IPS-20b (cell line): Measurements from ENCODE around the gene DOCK11.
"Not testable (repeated sequence)": the region's sequence is repeated elsewhere in the genome, so short reads cannot be mapped to it uniquely, and the experiment has no call there.

Experiments used
- H3K27ac ChIP-seq: one replicate; pipeline ENCODE4 v1.5.1; 2013; ENCODE audit warnings: low read length
- H3K27me3 ChIP-seq: 2 replicates; pipeline ENCODE4 v1.6.1; 2013; ENCODE audit warnings: mild to moderate bottlenecking, low read length, inconsistent platforms; ENCODE audit not compliant: insufficient read depth
- H3K36me3 ChIP-seq: 2 replicates; pipeline ENCODE4 v1.6.1; 2013; ENCODE audit warnings: low read depth, mild to moderate bottlenecking, inconsistent platforms, low read length, moderate library complexity; ENCODE audit not compliant: insufficient read depth
- H3K4me1 ChIP-seq: 2 replicates; pipeline ENCODE4 v1.6.1; 2013; ENCODE audit warnings: mild to moderate bottlenecking, control low read depth, inconsistent platforms, low read length, moderate library complexity; ENCODE audit not compliant: insufficient read depth
- H3K4me3 ChIP-seq: 2 replicates; pipeline ENCODE4 v1.5.1; 2013; ENCODE audit warnings: mild to moderate bottlenecking, low read length, inconsistent platforms
- H3K9ac ChIP-seq: 2 replicates; pipeline ENCODE4 v1.6.1; 2013; ENCODE audit warnings: low read depth, mild to moderate bottlenecking, inconsistent platforms, low read length, moderate library complexity
- H3K9me3 ChIP-seq: 2 replicates; pipeline ENCODE4 v1.6.1; 2013; ENCODE audit warnings: mild to moderate bottlenecking, low read depth, low read length, inconsistent platforms; ENCODE audit not compliant: insufficient read depth

Gene DOCK11

GRCh38 chrX:118720058-118720707 lies 224.6 kb downstream of the DOCK11 start:
- Histone ChIP-seq H3K9ac (no peak overlapping the region), H3K27me3 (no peaks in the 10 kb centered on the region), H3K9me3 (no peaks in the 10 kb centered on the region), H3K4me3 (no peak overlapping the region), H3K36me3 (no peaks in the 10 kb centered on the region), H3K27ac (no peak overlapping the region), H3K4me1 (no peaks in the 10 kb centered on the region)

- Histone ChIP-seq H3K36me3 (no peaks in the 10 kb centered on the region), H3K9me3 (no peaks in the 10 kb centered on the region), H3K27me3 (peaks cover 7% of the 10 kb centered on the region), H3K27ac (no peak overlapping the region), H3K4me3 (no peak overlapping the region), H3K4me1 (no peaks in the 10 kb centered on the region), H3K9ac (no peak overlapping the region)
Observed at GRCh38 chrX:118723376-118723775, 227.8 kb downstream of the DOCK11 start.

- H3K4me3 ChIP-seq, result no peak overlapping the region
- H3K4me1 ChIP-seq, result no peaks in the 10 kb centered on the region
- H3K9me3 ChIP-seq, result no peaks in the 10 kb centered on the region
- no peak overlapping the region for H3K9ac ChIP-seq
- H3K36me3 ChIP-seq, result no peaks in the 10 kb centered on the region
- no peak overlapping the region for H3K27ac ChIP-seq
- peaks cover 17% of the 10 kb centered on the region for H3K27me3 ChIP-seq
Observed at GRCh38 chrX:118724365-118724764, 228.8 kb downstream of the DOCK11 start.

- Histone ChIP-seq H3K4me3 (no peak overlapping the region), H3K9ac (no peak overlapping the region), H3K9me3 (no peaks in the 10 kb centered on the region), H3K27ac (no peak overlapping the region), H3K4me1 (no peaks in the 10 kb centered on the region), H3K27me3 (peaks cover 21% of the 10 kb centered on the region), H3K36me3 (no peaks in the 10 kb centered on the region)
Observed at GRCh38 chrX:118724775-118725174, 229.2 kb downstream of the DOCK11 start.

- Histone ChIP-seq H3K27ac (no peak overlapping the region), H3K27me3 (peaks cover 33% of the 10 kb centered on the region), H3K4me3 (no peak overlapping the region), H3K4me1 (no peaks in the 10 kb centered on the region), H3K36me3 (no peaks in the 10 kb centered on the region), H3K9me3 (no peaks in the 10 kb centered on the region), H3K9ac (no peak overlapping the region)
Observed at GRCh38 chrX:118726396-118726795, 230.8 kb downstream of the DOCK11 start.

- H3K27ac ChIP-seq, result no peak within 1 kb of the TSS
Observed at GRCh38 chrX:118726887-118727685, 231.5 kb downstream of the DOCK11 start, which contains the start of gene IL13RA1. IL13RA1 (plus strand) TSS chrX:118727606; CDS start chrX:118727639, 33 bp downstream.

GRCh38 chrX:118727686-118728339 lies 232.2 kb downstream of the DOCK11 start:
- Histone ChIP-seq H3K4me1 (no peaks in the 10 kb centered on the region), H3K27ac (no peak overlapping the region)

More at GRCh38 chrX:118726887-118727685, 231.5 kb downstream of the DOCK11 start, which contains the start of gene IL13RA1:
- Histone ChIP-seq H3K4me3 (peak within 1 kb of the TSS; percentile 59; the same call in 1 of the 2 replicates), H3K9me3 (no peaks in the 10 kb centered on the region), H3K4me1 (no peaks in the 10 kb centered on the region), H3K9ac (peak within 1 kb of the TSS; percentile 37; the same call in 1 of the 2 replicates), H3K27me3 (peaks cover 33% of the 10 kb centered on the region), H3K36me3 (no peaks in the 10 kb centered on the region)

GRCh38 chrX:118729042-118729652 lies 233.5 kb downstream of the DOCK11 start:
- no peak overlapping the region for H3K9ac ChIP-seq
- no peaks in the 10 kb centered on the region for H3K4me1 ChIP-seq

More at GRCh38 chrX:118727686-118728339, 232.2 kb downstream of the DOCK11 start:
- no peaks in the 10 kb centered on the region for H3K9me3 ChIP-seq
- H3K4me3 ChIP-seq, result peak overlapping the region; percentile 59; the same call in 1 of the 2 replicates
- H3K36me3 ChIP-seq, result no peaks in the 10 kb centered on the region
- peaks cover 33% of the 10 kb centered on the region for H3K27me3 ChIP-seq
- peak overlapping the region; percentile 37; the same call in 1 of the 2 replicates for H3K9ac ChIP-seq

GRCh38 chrX:118730500-118731247 lies 235.1 kb downstream of the DOCK11 start:
- no peaks in the 10 kb centered on the region for H3K36me3 ChIP-seq
- H3K27ac ChIP-seq, result no peak overlapping the region
- no peaks in the 10 kb centered on the region for H3K4me1 ChIP-seq
- H3K4me3 ChIP-seq, result no peak overlapping the region
- peaks cover 33% of the 10 kb centered on the region for H3K27me3 ChIP-seq
- no peak overlapping the region for H3K9ac ChIP-seq
- no peaks in the 10 kb centered on the region for H3K9me3 ChIP-seq

More at GRCh38 chrX:118729042-118729652, 233.5 kb downstream of the DOCK11 start:
- no peak overlapping the region for H3K4me3 ChIP-seq
- no peak overlapping the region for H3K27ac ChIP-seq
- H3K36me3 ChIP-seq, result no peaks in the 10 kb centered on the region
- H3K9me3 ChIP-seq, result no peaks in the 10 kb centered on the region
- H3K27me3 ChIP-seq, result peaks cover 33% of the 10 kb centered on the region

- peaks cover 33% of the 10 kb centered on the region for H3K27me3 ChIP-seq
- not testable (repeated sequence) for H3K4me3 ChIP-seq, H3K9me3 ChIP-seq, H3K36me3 ChIP-seq, H3K4me1 ChIP-seq, H3K27ac ChIP-seq, H3K9ac ChIP-seq
Observed at GRCh38 chrX:118732551-118732950, 236.9 kb downstream of the DOCK11 start.

- Histone ChIP-seq H3K36me3 (no peaks in the 10 kb centered on the region), H3K4me3 (no peak overlapping the region), H3K4me1 (no peaks in the 10 kb centered on the region), H3K27me3 (peaks cover 11% of the 10 kb centered on the region), H3K9me3 (no peaks in the 10 kb centered on the region), H3K27ac (no peak overlapping the region), H3K9ac (no peak overlapping the region)
Observed at GRCh38 chrX:118734909-118735308, 239.3 kb downstream of the DOCK11 start.
